Measurements from ENCODE around the gene ABHD2. TPM values are rescaled to one million over a fixed set of nuclear protein-coding genes. Genes with fewer than 3 reads are reported as not detected.

ABHD2 gene
- total and polyA plus RNA-seq, 12 donors = 5.6 to 316 (median 135) TPM

- intact Hi-C loops (cut with DNase I) = no loop called here
- peak in 1 of 7 donors; percentile 15 for DNase-seq
- Histone ChIP-seq H3K27me3 (no peaks in the 10 kb centered on the region), H3K4me1 (replicated peaks in 1 of 2) (no peaks in the 10 kb centered on the region), H3K4me3 (no peak overlapping the region), H3K9me3 (replicated peaks in 1 of 3) (no peaks in the 10 kb centered on the region), H3K27ac (no peak overlapping the region), H3K36me3 (replicated peaks in 1 of 2) (no peaks in the 10 kb centered on the region)
- TF ChIP-seq, protein P1, sequence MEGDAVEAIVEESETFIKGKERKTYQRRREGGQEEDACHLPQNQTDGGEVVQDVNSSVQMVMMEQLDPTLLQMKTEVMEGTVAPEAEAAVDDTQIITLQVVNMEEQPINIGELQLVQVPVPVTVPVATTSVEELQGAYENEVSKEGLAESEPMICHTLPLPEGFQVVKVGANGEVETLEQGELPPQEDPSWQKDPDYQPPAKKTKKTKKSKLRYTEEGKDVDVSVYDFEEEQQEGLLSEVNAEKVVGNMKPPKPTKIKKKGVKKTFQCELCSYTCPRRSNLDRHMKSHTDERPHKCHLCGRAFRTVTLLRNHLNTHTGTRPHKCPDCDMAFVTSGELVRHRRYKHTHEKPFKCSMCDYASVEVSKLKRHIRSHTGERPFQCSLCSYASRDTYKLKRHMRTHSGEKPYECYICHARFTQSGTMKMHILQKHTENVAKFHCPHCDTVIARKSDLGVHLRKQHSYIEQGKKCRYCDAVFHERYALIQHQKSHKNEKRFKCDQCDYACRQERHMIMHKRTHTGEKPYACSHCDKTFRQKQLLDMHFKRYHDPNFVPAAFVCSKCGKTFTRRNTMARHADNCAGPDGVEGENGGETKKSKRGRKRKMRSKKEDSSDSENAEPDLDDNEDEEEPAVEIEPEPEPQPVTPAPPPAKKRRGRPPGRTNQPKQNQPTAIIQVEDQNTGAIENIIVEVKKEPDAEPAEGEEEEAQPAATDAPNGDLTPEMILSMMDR (IDR thresholded peaks at IDR 0.05) = no peak
- TF ChIP-seq POLR2A (IDR thresholded peaks at IDR 0.05) = no peak
- 75 to 88% (median 86%) methylated on average over 4 of the region's 4 CpGs for WGBS, 4 donors
These were observed 13.1 kb upstream of the ABHD2 start for GRCh38 chr15:89075101-89075640.

- 43 to 74% (median 64%) methylated on average over 4 of the region's 4 CpGs for WGBS, 4 donors
- TF ChIP-seq, protein P1 (IDR thresholded peaks at IDR 0.05) = no peak
- no peak for TF ChIP-seq POLR2A (IDR thresholded peaks at IDR 0.05)
- no peaks in the 10 kb centered on the region for H3K9me3 ChIP-seq (replicated peaks in 1 of 3)
- no peak overlapping the region for H3K4me3 ChIP-seq
- peak in 1 of 7 donors; percentile 46 for DNase-seq
- intact Hi-C loops (cut with DNase I) = no loop called here
- no peaks in the 10 kb centered on the region for H3K4me1 ChIP-seq (replicated peaks in 1 of 2)
- H3K27ac ChIP-seq = no peak overlapping the region
- no peaks in the 10 kb centered on the region for H3K27me3 ChIP-seq
- H3K36me3 ChIP-seq (replicated peaks in 1 of 2) = no peaks in the 10 kb centered on the region
These were observed 12.4 kb upstream of the ABHD2 start for GRCh38 chr15:89075846-89076245.

DNA sequence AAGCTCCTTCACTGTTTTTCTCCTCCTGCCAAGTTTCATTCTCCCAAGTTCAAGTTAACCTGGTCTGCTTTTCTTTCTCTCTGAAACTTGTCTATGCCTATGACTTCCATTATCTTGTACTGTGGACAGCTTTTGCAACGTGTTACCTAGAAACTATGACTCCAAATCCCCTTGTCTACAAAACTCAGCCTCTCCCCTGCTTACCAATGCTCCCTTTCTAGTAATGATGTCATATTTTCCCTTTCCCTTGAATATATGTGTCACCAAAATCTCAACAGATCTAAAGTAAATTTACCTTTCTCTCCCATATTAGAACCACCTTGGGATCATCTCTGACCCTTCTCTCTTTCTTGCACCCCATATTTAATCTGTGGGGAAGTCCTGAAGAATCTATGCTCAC lies 10.5 kb upstream of the ABHD2 start:
- no peaks in the 10 kb centered on the region for H3K4me1 ChIP-seq (replicated peaks in 1 of 2)
- H3K27me3 ChIP-seq = no peaks in the 10 kb centered on the region
- no peak overlapping the region for H3K27ac ChIP-seq
- H3K4me3 ChIP-seq = no peak overlapping the region
- intact Hi-C loops (cut with DNase I) = no loop called here
- TF ChIP-seq, protein P1 (IDR thresholded peaks at IDR 0.05) = no peak
- TF ChIP-seq POLR2A (IDR thresholded peaks at IDR 0.05) = no peak
- DNase-seq = no peak
- H3K36me3 ChIP-seq (replicated peaks in 1 of 2) = no peaks in the 10 kb centered on the region
- WGBS, 4 donors = 65 to 87% (median 76%) methylated on average over 1 of the region's 1 CpG
- H3K9me3 ChIP-seq (replicated peaks in 1 of 3) = no peaks in the 10 kb centered on the region

GRCh38 chr15:89078851-89079810 lies 9.1 kb upstream of the ABHD2 start:
- WGBS, 4 donors = 94 to 96% (median 95%) methylated on average over 5 of the region's 5 CpGs
- DNase-seq = peak in 1 of 7 donors; percentile 5
- Histone ChIP-seq H3K27me3 (no peaks in the 10 kb centered on the region), H3K27ac (no peak overlapping the region), H3K9me3 (replicated peaks in 1 of 3) (no peaks in the 10 kb centered on the region), H3K4me1 (replicated peaks in 1 of 2) (no peaks in the 10 kb centered on the region), H3K36me3 (replicated peaks in 1 of 2) (no peaks in the 10 kb centered on the region), H3K4me3 (no peak overlapping the region)
- intact Hi-C loops (cut with DNase I) = no loop called here
- TF ChIP-seq POLR2A (IDR thresholded peaks at IDR 0.05) = no peak
- TF ChIP-seq, protein P1 (IDR thresholded peaks at IDR 0.05) = no peak

Data from adrenal gland (tissue), 12 donors.